ENCODE data around the gene VPS45.

Gene VPS45

DNA sequence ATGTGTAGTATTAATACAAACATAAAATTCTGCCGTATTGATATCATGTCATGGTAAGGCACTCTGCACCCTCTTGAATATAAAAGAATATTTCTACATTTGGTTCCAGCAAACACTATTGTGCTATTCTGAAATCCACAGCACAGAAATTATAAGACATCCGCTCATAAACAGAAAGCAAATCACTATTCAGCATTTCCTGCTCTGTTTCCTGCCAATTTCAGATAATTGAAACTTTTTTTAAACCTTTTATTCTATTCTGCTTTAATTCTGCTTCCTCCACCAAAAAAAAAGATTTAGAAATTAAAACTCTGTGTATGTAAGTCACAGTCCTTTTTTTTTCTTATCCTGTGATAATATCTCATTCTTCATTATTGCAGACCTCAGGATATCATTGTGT lies 42.5 kb downstream of the VPS45 start:
- no peak for DNase-seq (ENCODE audit: low read depth)

DNA sequence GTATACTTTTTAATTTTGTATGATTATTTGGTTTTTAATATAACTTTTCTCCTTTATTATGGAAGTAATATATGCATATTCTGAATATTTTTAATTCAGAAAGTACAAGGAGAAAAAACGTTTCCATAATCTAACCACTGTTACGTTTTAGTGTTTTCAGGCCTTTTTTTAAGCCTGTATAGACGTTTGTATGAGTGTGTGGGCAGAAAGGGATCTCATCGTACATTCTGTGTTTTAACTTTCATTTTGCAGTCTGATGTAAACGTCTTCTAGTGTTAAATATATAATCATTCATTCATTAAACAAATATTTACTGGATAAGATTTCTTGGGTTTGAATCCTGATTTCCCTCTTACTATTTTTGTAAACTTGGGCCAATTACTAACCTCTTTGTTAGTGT lies 44.1 kb downstream of the VPS45 start:
- TF ChIP-seq POLR2A (IDR thresholded peaks at IDR 0.05; ENCODE audit: extremely low read depth, insufficient read length) (no peak), MYC (IDR thresholded peaks at IDR 0.05; ENCODE audit: low read depth, low read length) (no peak)
- TF ChIP-seq, protein P1, sequence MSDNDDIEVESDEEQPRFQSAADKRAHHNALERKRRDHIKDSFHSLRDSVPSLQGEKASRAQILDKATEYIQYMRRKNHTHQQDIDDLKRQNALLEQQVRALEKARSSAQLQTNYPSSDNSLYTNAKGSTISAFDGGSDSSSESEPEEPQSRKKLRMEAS (IDR thresholded peaks at IDR 0.05; ENCODE audit: low read depth, low read length): no peak
- TF ChIP-seq, protein P2, sequence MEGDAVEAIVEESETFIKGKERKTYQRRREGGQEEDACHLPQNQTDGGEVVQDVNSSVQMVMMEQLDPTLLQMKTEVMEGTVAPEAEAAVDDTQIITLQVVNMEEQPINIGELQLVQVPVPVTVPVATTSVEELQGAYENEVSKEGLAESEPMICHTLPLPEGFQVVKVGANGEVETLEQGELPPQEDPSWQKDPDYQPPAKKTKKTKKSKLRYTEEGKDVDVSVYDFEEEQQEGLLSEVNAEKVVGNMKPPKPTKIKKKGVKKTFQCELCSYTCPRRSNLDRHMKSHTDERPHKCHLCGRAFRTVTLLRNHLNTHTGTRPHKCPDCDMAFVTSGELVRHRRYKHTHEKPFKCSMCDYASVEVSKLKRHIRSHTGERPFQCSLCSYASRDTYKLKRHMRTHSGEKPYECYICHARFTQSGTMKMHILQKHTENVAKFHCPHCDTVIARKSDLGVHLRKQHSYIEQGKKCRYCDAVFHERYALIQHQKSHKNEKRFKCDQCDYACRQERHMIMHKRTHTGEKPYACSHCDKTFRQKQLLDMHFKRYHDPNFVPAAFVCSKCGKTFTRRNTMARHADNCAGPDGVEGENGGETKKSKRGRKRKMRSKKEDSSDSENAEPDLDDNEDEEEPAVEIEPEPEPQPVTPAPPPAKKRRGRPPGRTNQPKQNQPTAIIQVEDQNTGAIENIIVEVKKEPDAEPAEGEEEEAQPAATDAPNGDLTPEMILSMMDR (IDR thresholded peaks at IDR 0.05; ENCODE audit: low read depth, low read length): no peak
- DNase-seq (ENCODE audit: low read depth): no peak

More for the DNA sequence above, 42.5 kb downstream of the VPS45 start:
- TF ChIP-seq, protein P1 (IDR thresholded peaks at IDR 0.05; ENCODE audit: low read depth, low read length): no peak
- TF ChIP-seq, protein P2 (IDR thresholded peaks at IDR 0.05; ENCODE audit: low read depth, low read length): no peak
- no peak for TF ChIP-seq MYC (IDR thresholded peaks at IDR 0.05; ENCODE audit: low read depth, low read length)
- H3K4me3 ChIP-seq (ENCODE audit: low read depth, low read length): no peak overlapping the region

DNA sequence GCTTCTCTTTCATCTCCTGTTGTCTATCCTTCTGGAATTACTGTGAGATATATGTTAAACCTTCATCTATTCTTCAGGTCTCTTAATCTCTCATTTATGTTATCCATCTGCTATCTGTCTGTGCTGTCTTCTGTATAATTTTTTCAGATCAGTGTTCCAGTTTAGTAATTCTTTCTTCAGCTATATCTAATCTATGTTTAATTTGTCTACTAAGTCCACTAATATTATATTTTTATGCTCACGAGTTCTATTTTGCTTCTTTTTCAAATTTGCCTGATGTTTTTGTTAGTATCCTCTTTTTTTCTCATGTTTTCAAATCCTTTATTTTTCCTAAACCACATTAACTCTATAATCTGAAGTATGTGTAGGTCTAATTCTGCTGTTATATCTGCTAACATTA lies 47.5 kb downstream of the VPS45 start:
- no peak for TF ChIP-seq POLR2A (IDR thresholded peaks at IDR 0.05; ENCODE audit: extremely low read depth, insufficient read length)
- no peak for DNase-seq (ENCODE audit: low read depth)
- H3K4me3 ChIP-seq (ENCODE audit: low read depth, low read length): no peak overlapping the region

More for the DNA sequence above, 44.1 kb downstream of the VPS45 start:
- no peak overlapping the region for H3K4me3 ChIP-seq (ENCODE audit: low read depth, low read length)

DNA sequence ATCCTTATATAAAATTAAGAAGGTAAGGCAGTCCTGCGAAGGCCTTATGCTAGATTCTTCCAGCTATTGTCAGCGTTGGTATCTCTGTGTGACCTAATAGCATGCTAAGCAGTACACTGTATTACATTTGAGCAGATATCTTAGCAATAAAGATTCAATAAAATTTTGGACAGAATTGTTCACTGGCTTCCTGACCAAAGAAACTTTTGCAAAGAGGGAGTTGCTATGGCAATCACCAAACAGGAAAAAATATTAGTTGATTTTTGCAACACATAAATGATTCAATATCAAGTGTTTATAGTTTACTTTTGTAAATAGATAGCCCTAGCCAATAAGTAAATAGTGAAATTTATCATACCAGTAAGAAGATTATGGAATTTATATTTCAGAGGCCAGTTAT lies 51.1 kb downstream of the VPS45 start:
- H3K4me3 ChIP-seq (ENCODE audit: low read depth, low read length): no peak overlapping the region
- TF ChIP-seq, protein P2 (IDR thresholded peaks at IDR 0.05; ENCODE audit: low read depth, low read length): no peak
- TF ChIP-seq MYC (IDR thresholded peaks at IDR 0.05; ENCODE audit: low read depth, low read length) (no peak), POLR2A (IDR thresholded peaks at IDR 0.05; ENCODE audit: extremely low read depth, insufficient read length) (no peak)
- TF ChIP-seq, protein P1 (IDR thresholded peaks at IDR 0.05; ENCODE audit: low read depth, low read length): no peak
- no peak for DNase-seq (ENCODE audit: low read depth)

DNA sequence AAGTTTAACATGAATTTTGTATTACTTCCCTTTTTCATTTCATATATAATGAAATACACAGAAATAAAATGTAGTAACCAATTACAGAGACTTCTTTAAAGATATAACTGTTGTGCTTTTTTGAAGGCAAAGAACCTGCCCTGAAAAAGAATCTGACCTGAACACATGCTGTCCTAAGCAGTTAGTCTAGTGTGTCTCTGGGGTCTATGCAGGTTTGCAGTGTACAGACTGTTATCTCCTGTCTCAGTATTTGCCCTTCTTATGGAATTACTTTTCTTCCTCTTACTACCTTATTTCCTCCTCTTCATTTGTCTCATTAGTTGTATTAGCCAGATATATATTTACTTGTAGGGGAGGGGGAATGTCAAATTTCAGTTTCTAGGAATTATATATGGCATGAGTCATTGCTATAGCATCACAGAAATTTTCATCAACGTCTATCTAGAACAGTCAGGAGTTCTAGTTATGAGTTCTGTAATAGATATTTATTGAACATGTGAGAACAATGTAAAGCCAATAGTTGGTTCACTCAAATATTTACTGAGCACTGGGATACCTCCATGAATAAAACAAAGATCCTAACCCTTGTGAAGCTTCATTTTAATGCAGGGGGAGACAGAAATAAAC lies 53.8 kb downstream of the VPS45 start:
- TF ChIP-seq, protein P2 (IDR thresholded peaks at IDR 0.05; ENCODE audit: low read depth, low read length): no peak
- TF ChIP-seq, protein P1 (IDR thresholded peaks at IDR 0.05; ENCODE audit: low read depth, low read length): no peak
- TF ChIP-seq POLR2A (IDR thresholded peaks at IDR 0.05; ENCODE audit: extremely low read depth, insufficient read length) (no peak), MYC (IDR thresholded peaks at IDR 0.05; ENCODE audit: low read depth, low read length) (no peak)
- no peak for DNase-seq (ENCODE audit: low read depth)
- no peak overlapping the region for H3K4me3 ChIP-seq (ENCODE audit: low read depth, low read length)

DNA sequence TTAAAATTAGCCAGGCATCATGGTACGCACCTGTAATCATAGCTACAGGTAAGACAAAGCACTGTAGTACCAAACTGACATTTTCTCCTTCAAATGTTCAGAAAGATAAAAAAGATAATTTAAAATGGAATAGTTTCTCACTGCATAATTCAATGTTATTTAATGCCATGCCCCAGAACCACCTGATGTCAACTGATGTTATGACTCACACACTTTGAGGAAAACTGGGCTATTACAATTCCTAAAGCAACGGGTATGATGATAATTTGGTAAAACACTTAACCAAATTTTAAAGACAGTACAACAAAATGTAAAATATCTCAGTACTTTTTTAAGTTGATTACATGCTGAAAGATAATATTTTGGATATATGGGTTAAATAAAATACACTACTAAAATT lies 59.2 kb downstream of the VPS45 start:
- no peak for DNase-seq (ENCODE audit: low read depth)
- H3K4me3 ChIP-seq (ENCODE audit: low read depth, low read length): no peak overlapping the region
- TF ChIP-seq, protein P1 (IDR thresholded peaks at IDR 0.05; ENCODE audit: low read depth, low read length): no peak
- TF ChIP-seq MYC (IDR thresholded peaks at IDR 0.05; ENCODE audit: low read depth, low read length): no peak
- TF ChIP-seq, protein P2 (IDR thresholded peaks at IDR 0.05; ENCODE audit: low read depth, low read length): no peak
- TF ChIP-seq POLR2A (IDR thresholded peaks at IDR 0.05; ENCODE audit: extremely low read depth, insufficient read length): no peak

All from NB4 (cell line).